GM19023 (cell line): ENCODE results near the gene CCDC149.

Experiments
- ATAC-seq: cut with Tn5 transposase; IDR thresholded peaks from one replicate; pipeline ENCODE4 v1.9.1; 2021; ENCODE audit warnings: mild to moderate bottlenecking, moderate library complexity; ENCODE audit not compliant: unreplicated experiment

CCDC149 gene

GRCh38 chr4:24845132-24845531, 67.7 kb downstream of the CCDC149 start:
- ATAC-seq, result no peak

DNA sequence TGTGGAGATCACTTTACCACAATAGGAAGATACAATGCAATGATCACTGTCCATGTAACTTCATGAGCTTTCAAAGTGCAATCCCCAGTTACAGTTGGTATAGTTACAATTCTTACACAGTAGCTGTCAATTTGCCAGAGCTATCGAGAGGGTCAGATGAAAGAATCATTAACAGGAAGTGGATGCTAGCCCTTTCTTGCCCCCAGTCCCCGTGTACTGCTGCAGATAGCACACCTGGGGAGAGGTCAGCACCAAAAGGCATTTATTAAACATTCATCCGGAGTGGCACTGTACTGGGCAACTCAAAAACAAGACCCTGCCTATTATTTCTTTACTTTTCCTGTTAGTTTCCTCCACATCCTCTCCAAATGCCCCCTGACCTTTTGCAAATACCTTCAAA, 69.7 kb downstream of the CCDC149 start:
- ATAC-seq, result no peak

DNA sequence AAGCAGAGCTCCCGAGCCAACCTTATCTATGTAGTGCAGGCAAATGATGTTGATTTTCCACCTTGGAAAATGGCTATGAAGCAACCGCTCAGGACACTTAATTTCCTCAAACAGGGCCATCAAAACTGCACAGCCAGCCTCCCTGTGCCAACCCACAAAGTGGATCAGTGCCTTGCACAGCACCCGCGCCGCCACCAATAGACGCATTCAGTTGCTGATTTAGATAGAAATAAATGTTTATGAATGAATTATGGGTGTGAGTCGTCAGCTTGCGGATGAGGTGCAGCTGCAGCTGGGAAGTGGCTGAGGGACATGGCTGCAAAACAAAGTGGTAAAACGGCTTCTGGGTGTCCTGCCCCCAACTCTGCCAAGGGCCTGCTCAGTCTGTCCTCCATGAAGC, 70.5 kb downstream of the CCDC149 start:
- no peak for ATAC-seq

DNA sequence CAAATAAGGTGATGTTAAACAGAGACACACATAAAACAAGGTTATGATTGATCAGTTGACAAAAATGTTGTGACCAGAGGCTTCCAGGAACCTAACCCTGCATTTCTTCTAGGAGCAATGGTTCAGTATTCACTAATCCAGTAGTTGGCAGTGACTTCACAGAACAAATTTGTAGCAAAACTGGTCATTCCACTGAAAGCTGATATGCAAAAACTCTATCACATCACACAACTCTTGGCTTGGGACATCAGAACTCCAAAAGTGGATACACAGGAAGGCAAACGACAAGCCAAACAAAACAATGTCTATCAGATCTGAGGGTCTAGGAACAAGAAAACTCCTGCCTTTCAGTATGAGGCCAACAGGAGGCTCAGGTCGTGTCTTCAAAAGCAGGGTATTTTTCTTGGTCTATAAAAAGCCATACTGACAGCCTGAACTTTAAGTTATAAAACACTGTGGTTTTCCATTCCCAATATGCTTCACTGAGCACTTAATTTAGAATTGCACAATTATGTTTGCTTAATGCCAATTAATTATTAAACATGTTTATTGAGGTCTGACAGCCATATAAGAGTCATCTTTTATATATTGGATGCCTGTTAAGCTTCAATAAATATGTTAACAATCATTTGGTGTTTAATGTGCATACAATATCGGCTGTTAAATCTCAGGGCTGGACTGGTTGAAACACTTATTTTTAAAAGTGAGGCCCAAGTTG, 71.9 kb downstream of the CCDC149 start:
- ATAC-seq, result no peak

- no peak for ATAC-seq
These were observed 72.5 kb downstream of the CCDC149 start for GRCh38 chr4:24840362-24840761.

DNA sequence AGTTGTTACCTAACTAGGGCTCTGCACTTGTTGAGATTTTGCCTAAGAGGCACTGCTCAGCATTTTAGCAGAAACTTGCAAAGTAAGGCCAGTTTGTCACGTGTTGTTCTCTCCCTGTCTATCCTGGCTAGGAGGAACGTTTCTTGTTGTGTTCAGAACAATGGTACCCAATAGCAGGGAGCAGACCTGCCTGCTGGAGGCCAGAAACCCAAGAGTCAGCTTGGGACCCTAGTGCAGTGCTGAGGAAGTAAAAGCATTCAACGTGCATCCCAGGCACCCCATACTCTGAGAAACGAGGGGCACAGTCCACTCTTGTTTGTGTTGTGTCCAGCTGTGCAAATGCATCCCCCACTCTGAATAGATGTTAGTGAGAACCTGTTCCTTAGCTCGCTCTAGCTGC, 75.1 kb downstream of the CCDC149 start:
- no peak for ATAC-seq

DNA sequence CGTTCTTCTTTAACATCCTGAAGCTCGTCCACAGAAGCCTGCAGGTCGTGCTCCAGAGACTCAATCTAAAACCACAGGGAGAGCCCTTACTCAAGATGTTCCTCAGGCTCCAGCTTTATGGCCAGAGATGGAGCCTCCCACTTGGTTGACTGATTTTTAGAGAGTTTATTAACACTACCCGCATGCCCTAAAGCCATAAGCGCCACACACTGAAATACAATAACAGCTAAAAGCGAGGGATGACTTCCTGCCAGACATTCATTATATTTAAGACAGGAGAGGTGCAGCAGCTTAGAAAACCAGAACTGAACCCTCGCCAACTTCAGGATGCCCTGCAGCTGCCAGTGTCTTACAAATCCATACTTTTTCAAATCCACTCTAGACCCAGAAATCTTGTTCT, 75.5 kb downstream of the CCDC149 start:
- ATAC-seq, result no peak

GRCh38 chr4:24836661-24837242, 76.1 kb downstream of the CCDC149 start:
- ATAC-seq, result no peak

- no peak for ATAC-seq
These were observed 77.1 kb downstream of the CCDC149 start for GRCh38 chr4:24835696-24836095.

- no peak for ATAC-seq
These were observed 81.2 kb downstream of the CCDC149 start for GRCh38 chr4:24831637-24832036.

GRCh38 chr4:24824720-24825119, 88.1 kb downstream of the CCDC149 start:
- no peak for ATAC-seq

- no peak for ATAC-seq
These were observed 92.3 kb downstream of the CCDC149 start for GRCh38 chr4:24820541-24820940.

- no peak for ATAC-seq
These were observed 96.0 kb downstream of the CCDC149 start for GRCh38 chr4:24816797-24817196.

DNA sequence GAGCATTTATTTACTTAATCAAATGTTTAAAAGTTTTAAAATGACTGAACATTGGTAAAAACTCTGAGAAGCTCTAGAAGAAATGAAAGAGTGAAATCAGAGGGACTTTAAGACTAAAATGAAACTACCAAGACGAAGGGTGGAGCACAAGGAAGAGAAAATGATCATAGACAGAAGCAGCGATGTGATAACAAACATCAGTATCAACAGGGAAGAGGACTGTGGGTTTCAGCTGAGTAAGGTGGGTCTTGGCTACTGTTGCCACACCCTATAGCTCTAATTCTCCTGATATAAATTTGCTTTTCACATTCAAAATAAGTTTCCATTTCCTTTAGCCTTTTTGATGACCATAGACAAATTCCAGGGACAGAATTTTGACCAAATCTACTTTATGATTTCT, 99.1 kb downstream of the CCDC149 start:
- ATAC-seq, result no peak

GRCh38 chr4:24810871-24811631, 101.8 kb downstream of the CCDC149 start:
- no peak for ATAC-seq

GRCh38 chr4:24809815-24810405, 102.9 kb downstream of the CCDC149 start:
- no peak for ATAC-seq

DNA sequence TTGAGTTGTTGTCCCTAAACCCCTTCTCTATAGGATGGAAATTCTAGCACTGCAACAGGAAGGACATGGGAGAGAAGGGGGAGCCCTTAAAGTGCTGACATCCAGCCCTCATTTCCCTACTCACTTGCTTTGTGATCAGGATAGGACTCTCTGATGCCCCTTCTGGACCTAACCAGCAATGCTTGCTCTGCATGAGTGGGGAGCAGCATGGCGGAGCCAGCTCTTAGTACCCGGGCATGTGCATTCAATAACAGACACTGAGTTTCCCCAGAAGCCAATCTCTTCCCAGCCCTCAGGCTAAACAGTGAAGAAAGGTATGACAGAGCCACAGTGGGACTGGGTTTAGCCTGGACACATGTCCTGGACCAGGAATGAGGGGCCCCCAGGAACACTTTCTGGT, 103.5 kb downstream of the CCDC149 start:
- ATAC-seq, result no peak

GRCh38 chr4:24808955-24809354, 103.9 kb downstream of the CCDC149 start:
- no peak for ATAC-seq

DNA sequence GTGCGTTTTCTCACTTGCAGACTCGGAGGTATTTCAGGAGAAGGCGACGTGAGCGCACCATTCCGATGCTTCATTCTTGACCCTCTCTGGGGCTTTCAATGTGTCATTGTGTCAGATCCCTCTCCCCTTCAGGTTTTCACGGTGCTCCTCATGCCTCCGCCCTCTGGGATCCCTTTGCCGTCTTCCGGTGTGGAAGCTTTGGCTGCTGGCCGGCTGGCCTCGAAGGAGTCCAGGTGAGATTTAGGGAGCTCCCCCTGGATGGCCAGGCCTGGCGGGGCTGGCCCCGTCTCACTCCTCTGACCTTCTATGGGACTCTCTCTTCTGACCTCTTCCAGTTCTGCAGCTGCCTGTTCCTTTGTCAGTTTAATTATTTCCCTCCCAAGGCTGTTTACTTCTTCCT, 104.6 kb downstream of the CCDC149 start:
- ATAC-seq, result no peak

- no peak for ATAC-seq
These were observed 105.2 kb downstream of the CCDC149 start for GRCh38 chr4:24807611-24808010.

GRCh38 chr4:24806206-24806990, 106.4 kb downstream of the CCDC149 start:
- no peak for ATAC-seq
